GM21390 (cell line): ENCODE results near the gene TXNL4B.
"Not testable (repeated sequence)": the region's sequence is repeated elsewhere in the genome, so short reads cannot be mapped to it uniquely, and the experiment has no call there.

Source experiments
- ATAC-seq: cut with Tn5 transposase; IDR thresholded peaks from one replicate; pipeline ENCODE4 v1.9.1; 2021; ENCODE audit not compliant: unreplicated experiment

Gene TXNL4B

DNA sequence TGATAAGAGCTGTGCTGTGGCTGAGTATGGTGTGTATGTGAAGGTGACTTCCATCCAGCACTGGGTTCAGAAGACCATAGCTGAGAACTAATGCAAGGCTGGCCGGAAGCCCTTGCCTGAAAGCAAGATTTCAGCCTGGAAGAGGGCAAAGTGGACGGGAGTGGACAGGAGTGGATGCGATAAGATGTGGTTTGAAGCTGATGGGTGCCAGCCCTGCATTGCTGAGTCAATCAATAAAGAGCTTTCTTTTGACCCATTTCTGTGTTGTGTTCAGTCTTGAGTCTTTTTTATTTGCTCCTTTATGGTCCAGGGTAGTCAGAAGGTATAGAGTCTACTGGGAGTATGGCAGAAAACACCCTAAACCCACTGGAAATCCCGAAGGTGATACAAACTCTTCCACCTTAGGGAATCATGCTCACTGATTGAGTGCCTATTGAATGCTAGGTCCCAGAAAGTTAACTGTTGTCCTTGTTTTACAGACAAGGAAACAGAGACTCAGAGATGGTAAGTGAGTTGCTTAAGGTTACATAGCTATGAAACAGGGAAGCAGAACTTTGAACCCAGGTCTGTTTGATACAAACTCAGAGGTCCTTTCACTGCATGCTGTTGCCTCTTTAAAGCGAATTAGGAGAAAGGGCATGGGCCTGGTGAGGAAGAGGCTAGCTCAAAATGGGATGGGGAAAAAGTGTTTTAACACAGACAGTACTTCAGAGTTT lies 16.3 kb downstream of the TXNL4B start:
- ATAC-seq: not testable (repeated sequence)

- ATAC-seq: not testable (repeated sequence)
Observed at GRCh38 chr16:72075067-72075466, 18.4 kb downstream of the TXNL4B start.

DNA sequence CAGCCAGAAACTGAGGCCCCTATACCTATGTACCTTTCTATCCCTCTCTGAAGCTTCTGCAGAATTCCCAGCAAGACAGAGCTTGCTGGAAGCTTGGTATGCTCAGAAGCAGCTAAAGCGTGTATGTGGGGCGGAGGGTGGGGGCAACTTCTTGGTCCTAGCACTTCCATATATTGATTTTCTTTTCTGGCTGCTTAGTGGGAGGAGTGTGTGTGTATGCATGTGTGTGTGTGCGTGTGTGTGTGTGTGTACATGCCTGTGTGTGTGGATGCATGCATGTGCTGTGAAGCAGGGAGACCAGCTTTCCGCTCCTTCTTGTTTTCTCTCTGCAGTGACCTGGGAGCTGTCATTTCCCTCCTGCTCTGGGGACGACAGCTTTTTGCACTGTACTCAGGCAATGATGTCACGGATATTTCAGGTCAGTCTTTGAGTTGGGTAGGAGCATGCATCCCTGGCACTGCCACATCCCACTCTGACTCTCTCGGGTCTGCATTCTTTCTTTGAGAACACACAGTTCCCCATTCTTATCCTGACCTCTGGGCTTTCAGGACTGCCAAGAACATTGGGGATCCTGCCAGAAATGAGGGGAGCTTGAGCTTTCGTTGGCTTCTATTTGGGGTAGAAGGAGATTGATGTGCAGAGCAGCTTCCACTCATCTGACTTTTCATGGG lies 19.7 kb downstream of the TXNL4B start:
- no peak for ATAC-seq

DNA sequence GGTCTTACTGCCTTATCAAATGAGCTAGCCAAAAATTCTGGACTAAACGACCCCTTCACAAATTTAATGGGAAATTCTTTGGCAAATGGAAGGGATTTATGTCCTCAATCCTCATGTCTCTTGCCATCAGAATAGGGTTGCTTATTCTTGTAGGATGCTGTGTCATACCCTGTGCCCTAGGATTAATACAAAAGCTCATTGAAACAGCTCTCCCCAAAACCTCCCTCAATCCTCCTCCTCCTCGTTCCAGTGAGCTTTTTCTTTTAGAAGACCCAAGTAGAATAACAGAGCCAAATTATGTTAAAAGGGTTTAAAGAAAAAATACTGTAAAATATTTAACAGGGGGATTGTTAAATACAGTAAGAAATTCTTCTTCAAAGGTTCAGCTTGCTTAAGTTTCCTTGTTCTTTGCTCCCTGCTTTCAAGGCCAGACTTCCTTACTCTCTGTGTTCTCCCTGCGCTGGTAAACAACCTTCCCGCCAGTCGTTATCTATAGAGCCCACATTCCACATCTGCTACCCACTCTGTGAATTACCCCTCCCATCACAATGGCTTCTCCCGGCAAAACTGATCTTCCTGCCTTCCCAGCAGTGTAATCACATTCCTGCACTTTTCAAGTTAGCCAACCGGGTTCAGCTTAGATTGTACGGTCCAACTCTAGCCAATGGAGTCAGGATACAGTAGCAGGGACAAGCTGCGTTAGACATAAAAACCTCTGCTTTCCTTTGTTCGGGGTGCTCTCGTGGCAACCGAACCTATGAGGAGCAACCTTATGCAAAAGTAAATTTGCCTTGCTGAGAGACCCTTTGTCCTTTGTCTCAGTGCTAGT lies 20.7 kb downstream of the TXNL4B start:
- no peak for ATAC-seq

- no peak for ATAC-seq
Observed at GRCh38 chr16:72068930-72069329, 24.5 kb downstream of the TXNL4B start.

GRCh38 chr16:72066747-72067146 lies 26.7 kb downstream of the TXNL4B start:
- no peak for ATAC-seq

DNA sequence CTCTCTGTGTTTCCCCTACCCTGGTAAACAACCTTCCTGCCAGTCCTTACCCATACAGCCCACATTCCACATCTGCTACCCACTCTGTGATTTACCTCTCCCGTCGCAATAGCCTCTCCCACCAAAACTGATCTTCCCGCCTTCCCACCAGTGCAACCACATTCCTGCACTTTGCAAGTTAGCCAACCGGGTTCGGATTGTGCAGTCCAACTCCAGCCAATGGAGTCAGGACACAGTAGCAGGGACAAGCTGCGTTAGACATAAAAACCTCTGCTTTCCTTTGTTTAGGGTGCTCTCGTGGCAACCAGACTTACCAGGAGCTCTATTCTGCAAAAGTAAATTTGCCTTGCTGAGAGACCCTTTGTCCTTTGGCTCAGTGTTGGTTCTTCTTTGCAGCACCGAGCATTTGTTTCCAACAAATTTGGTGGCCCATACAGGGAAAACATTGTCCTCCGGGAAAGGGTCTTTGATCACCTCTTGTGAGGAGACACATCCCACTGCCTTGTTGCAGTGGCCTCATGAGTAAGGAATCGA lies 29.0 kb downstream of the TXNL4B start:
- ATAC-seq: no peak

DNA sequence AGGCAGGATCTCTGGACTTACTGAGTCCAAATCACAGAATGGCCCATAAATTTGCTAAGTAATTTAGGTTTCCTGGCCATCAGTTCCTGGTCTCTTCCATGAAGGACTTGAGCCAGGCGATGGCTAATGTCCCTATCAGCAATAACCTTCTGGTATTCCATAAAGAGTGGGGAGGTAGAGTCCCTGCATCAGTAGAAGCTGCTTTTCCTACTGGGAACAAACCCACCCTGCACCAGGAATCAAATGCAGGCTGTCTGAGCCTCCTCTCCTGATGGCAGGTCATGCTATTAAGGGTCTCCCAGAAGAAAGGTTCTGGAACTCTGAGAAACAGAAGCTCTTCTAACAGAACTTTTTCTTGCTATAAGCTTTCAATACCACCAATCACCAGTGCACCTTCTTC lies 31.9 kb downstream of the TXNL4B start:
- no peak for ATAC-seq

GRCh38 chr16:72060405-72060804 lies 33.0 kb downstream of the TXNL4B start:
- no peak for ATAC-seq

DNA sequence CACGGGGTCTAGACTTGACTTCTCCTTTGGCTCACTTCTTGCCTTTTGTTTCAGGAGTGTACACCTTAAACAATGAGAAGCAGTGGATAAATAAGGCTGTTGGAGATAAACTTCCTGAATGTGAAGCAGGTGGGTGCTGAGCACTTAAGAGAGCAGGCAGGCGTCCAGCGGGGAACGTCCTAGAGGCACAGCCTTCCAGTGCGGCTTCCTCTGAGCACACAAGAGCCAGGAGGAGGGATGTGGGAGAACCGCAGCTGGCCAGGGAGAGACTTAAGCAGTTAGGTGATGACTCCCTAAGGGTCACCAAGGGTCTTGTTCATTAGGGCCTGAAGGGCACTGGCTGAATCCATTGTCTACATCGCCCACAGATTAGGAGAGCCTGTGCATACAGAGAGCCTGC lies 34.4 kb downstream of the TXNL4B start:
- not testable (repeated sequence) for ATAC-seq

- not testable (repeated sequence) for ATAC-seq
Observed at GRCh38 chr16:72057313-72057712, 36.1 kb downstream of the TXNL4B start.

GRCh38 chr16:72055911-72056310 lies 37.5 kb downstream of the TXNL4B start:
- no peak for ATAC-seq

- not testable (repeated sequence) for ATAC-seq
Observed at GRCh38 chr16:72054254-72054847, 39.1 kb downstream of the TXNL4B start, which contains the start of gene HP. Gene HP (plus strand): TSS chr16:72054505. CDS start chr16:72054653, 148 bp downstream.

GRCh38 chr16:72051818-72052217 lies 41.6 kb downstream of the TXNL4B start:
- ATAC-seq: no peak

DNA sequence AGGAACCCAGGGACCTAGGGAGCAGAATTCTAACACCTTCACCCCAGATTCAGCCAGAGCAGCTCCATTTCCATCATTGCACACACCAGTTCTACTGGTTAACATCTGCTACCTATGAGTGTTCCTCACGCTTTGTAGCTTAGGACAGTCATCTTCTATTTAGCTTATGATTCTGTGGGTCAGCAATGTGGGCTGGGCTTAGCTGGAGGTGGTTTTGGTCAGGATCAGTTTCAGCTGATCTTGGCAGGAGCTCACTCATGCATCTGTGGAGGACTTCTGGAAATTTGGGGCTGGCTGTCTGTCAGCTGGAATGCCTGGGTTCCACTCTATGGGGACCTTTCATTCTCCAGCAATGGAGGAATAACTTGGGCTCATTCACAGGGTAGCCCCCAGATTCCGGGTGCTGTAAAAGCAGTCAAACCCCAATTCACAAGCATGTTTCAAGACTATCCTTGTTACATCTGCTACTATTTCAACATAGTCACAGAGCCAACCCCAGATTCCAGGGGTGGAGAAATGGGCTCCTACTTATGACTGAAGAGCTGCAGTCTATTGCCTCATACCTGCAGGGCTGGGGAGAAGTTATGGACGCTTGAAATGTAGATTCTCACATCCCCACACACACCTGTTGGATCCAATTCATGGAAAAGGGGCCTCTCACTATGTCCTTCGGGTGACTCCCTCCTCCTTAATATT lies 42.5 kb downstream of the TXNL4B start:
- no peak for ATAC-seq

- no peak for ATAC-seq
Observed at GRCh38 chr16:72049110-72049509, 44.3 kb downstream of the TXNL4B start.

- ATAC-seq: no peak
Observed at GRCh38 chr16:72044825-72045359, 48.5 kb downstream of the TXNL4B start.

DNA sequence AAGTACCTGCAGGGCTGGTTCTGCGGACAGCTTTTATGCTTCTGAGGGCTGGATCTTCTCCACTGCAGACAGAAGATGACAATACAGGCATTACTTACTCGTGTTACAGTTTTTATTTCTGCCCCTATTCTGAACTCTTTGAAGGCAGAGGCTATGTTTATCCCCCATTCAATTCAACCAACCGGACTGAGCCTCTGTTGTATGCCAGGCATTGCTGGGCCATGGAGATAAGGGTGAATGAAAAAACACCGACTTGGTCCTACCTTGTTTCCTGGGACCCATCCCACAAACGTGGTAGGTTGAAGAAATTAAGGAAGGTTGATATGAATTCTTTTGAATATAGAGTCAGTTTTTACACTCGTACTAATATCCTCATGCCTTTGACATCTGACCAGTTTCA lies 49.1 kb downstream of the TXNL4B start:
- ATAC-seq: no peak

GRCh38 chr16:72043539-72043938 lies 49.9 kb downstream of the TXNL4B start:
- no peak for ATAC-seq

DNA sequence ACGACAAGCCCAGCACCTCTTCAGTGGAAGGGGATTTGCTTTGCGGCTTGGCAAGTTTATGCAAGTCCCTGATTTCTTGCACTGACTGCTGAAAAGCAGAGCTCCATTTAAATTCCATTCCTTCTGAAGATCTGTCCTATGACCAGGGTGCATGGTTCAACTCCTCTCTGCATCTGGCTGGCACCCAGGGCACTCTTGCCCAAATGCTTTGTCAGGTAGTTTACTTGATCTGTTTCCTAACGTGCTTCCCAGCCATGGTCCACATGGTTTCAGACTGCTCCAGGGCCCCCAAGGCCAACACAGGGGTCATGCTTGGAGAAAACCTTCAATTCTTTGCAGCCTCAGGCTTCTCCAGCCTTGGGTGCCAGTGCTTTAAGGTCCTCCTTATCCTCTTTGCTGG lies 50.4 kb downstream of the TXNL4B start:
- no peak for ATAC-seq
